ENCODE results near the gene DPF3.

DPF3 gene

GRCh38 chr14:72810201-72810600, 83.7 kb downstream of the DPF3 start:
- Histone ChIP-seq H3K4me3 (ENCODE audit: insufficient read length, low read depth) (no peak overlapping the region), H3K36me3 (ENCODE audit: insufficient read depth, insufficient read length, low read length) (no peaks in the 10 kb centered on the region), H3K27me3 (ENCODE audit: insufficient read depth, insufficient read length) (no peaks in the 10 kb centered on the region), H3K4me1 (ENCODE audit: insufficient read depth, insufficient read length) (no peaks in the 10 kb centered on the region), H3K9me3 (ENCODE audit: insufficient read depth, low read length) (no peaks in the 10 kb centered on the region), H3K9ac (ENCODE audit: insufficient read length, low read depth) (no peak overlapping the region)
- no peak for TF ChIP-seq ZNF274 (IDR thresholded peaks at IDR 0.05; ENCODE audit: low read depth, low read length)
- TF ChIP-seq YY1 (IDR thresholded peaks at IDR 0.05; ENCODE audit: insufficient read depth, insufficient read length): no peak
- no peak for TF ChIP-seq SUZ12 (IDR thresholded peaks at IDR 0.05; ENCODE audit: extremely low read depth, insufficient read depth, insufficient read length)
- no peak for DNase-seq (ENCODE audit: low read depth, low spot score)

GRCh38 chr14:72809063-72809462, 84.8 kb downstream of the DPF3 start:
- DNase-seq (ENCODE audit: low read depth, low spot score): no peak
- H3K27me3 ChIP-seq (ENCODE audit: insufficient read depth, insufficient read length): no peaks in the 10 kb centered on the region
- no peaks in the 10 kb centered on the region for H3K4me1 ChIP-seq (ENCODE audit: insufficient read depth, insufficient read length)

GRCh38 chr14:72808564-72808963, 85.3 kb downstream of the DPF3 start:
- Histone ChIP-seq H3K27me3 (ENCODE audit: insufficient read depth, insufficient read length) (no peaks in the 10 kb centered on the region), H3K9me3 (ENCODE audit: insufficient read depth, low read length) (no peaks in the 10 kb centered on the region), H3K4me3 (ENCODE audit: insufficient read length, low read depth) (no peak overlapping the region), H3K36me3 (ENCODE audit: insufficient read depth, insufficient read length, low read length) (no peaks in the 10 kb centered on the region), H3K9ac (ENCODE audit: insufficient read length, low read depth) (no peak overlapping the region), H3K4me1 (ENCODE audit: insufficient read depth, insufficient read length) (no peaks in the 10 kb centered on the region)
- TF ChIP-seq SUZ12 (IDR thresholded peaks at IDR 0.05; ENCODE audit: extremely low read depth, insufficient read depth, insufficient read length) (no peak), ZNF274 (IDR thresholded peaks at IDR 0.05; ENCODE audit: low read depth, low read length) (no peak), YY1 (IDR thresholded peaks at IDR 0.05; ENCODE audit: insufficient read depth, insufficient read length) (no peak)
- DNase-seq (ENCODE audit: low read depth, low spot score): no peak

More at GRCh38 chr14:72809063-72809462, 84.8 kb downstream of the DPF3 start:
- Histone ChIP-seq H3K36me3 (ENCODE audit: insufficient read depth, insufficient read length, low read length) (no peaks in the 10 kb centered on the region), H3K4me3 (ENCODE audit: insufficient read length, low read depth) (no peak overlapping the region), H3K9ac (ENCODE audit: insufficient read length, low read depth) (no peak overlapping the region), H3K9me3 (ENCODE audit: insufficient read depth, low read length) (no peaks in the 10 kb centered on the region)
- TF ChIP-seq ZNF274 (IDR thresholded peaks at IDR 0.05; ENCODE audit: low read depth, low read length): no peak
- TF ChIP-seq YY1 (IDR thresholded peaks at IDR 0.05; ENCODE audit: insufficient read depth, insufficient read length): no peak
- TF ChIP-seq SUZ12 (IDR thresholded peaks at IDR 0.05; ENCODE audit: extremely low read depth, insufficient read depth, insufficient read length): no peak

GRCh38 chr14:72802588-72802946, 91.3 kb downstream of the DPF3 start:
- TF ChIP-seq YY1 (IDR thresholded peaks at IDR 0.05; ENCODE audit: insufficient read depth, insufficient read length): no peak
- TF ChIP-seq ZNF274 (IDR thresholded peaks at IDR 0.05; ENCODE audit: low read depth, low read length): no peak
- no peak for TF ChIP-seq SUZ12 (IDR thresholded peaks at IDR 0.05; ENCODE audit: extremely low read depth, insufficient read depth, insufficient read length)
- Histone ChIP-seq H3K36me3 (ENCODE audit: insufficient read depth, insufficient read length, low read length) (no peaks in the 10 kb centered on the region), H3K27me3 (ENCODE audit: insufficient read depth, insufficient read length) (no peaks in the 10 kb centered on the region), H3K9me3 (ENCODE audit: insufficient read depth, low read length) (no peaks in the 10 kb centered on the region), H3K4me3 (ENCODE audit: insufficient read length, low read depth) (no peak overlapping the region), H3K9ac (ENCODE audit: insufficient read length, low read depth) (no peak overlapping the region), H3K4me1 (ENCODE audit: insufficient read depth, insufficient read length) (peaks cover 2% of the 10 kb centered on the region)
- no peak for DNase-seq (ENCODE audit: low read depth, low spot score)

- H3K27me3 ChIP-seq (ENCODE audit: insufficient read depth, insufficient read length): no peaks in the 10 kb centered on the region
- peaks cover 2% of the 10 kb centered on the region for H3K4me1 ChIP-seq (ENCODE audit: insufficient read depth, insufficient read length)
- H3K4me3 ChIP-seq (ENCODE audit: insufficient read length, low read depth): no peak overlapping the region
- H3K9ac ChIP-seq (ENCODE audit: insufficient read length, low read depth): no peak overlapping the region
- H3K9me3 ChIP-seq (ENCODE audit: insufficient read depth, low read length): no peaks in the 10 kb centered on the region
- TF ChIP-seq YY1 (IDR thresholded peaks at IDR 0.05; ENCODE audit: insufficient read depth, insufficient read length): no peak
- TF ChIP-seq SUZ12 (IDR thresholded peaks at IDR 0.05; ENCODE audit: extremely low read depth, insufficient read depth, insufficient read length): no peak
- TF ChIP-seq ZNF274 (IDR thresholded peaks at IDR 0.05; ENCODE audit: low read depth, low read length): no peak
- H3K36me3 ChIP-seq (ENCODE audit: insufficient read depth, insufficient read length, low read length): no peaks in the 10 kb centered on the region
- DNase-seq (ENCODE audit: low read depth, low spot score): no peak
Observed at GRCh38 chr14:72801836-72802587, 91.9 kb downstream of the DPF3 start.

GRCh38 chr14:72801381-72801812, 92.5 kb downstream of the DPF3 start:
- Histone ChIP-seq H3K27me3 (ENCODE audit: insufficient read depth, insufficient read length) (no peaks in the 10 kb centered on the region), H3K4me3 (ENCODE audit: insufficient read length, low read depth) (no peak overlapping the region), H3K4me1 (ENCODE audit: insufficient read depth, insufficient read length) (peaks cover 2% of the 10 kb centered on the region), H3K36me3 (ENCODE audit: insufficient read depth, insufficient read length, low read length) (no peaks in the 10 kb centered on the region), H3K9ac (ENCODE audit: insufficient read length, low read depth) (no peak overlapping the region), H3K9me3 (ENCODE audit: insufficient read depth, low read length) (no peaks in the 10 kb centered on the region)
- TF ChIP-seq YY1 (IDR thresholded peaks at IDR 0.05; ENCODE audit: insufficient read depth, insufficient read length) (no peak), SUZ12 (IDR thresholded peaks at IDR 0.05; ENCODE audit: extremely low read depth, insufficient read depth, insufficient read length) (no peak)
- DNase-seq (ENCODE audit: low read depth, low spot score): no peak

GRCh38 chr14:72800848-72801370, 93.0 kb downstream of the DPF3 start:
- no peak overlapping the region for H3K9ac ChIP-seq (ENCODE audit: insufficient read length, low read depth)
- no peaks in the 10 kb centered on the region for H3K36me3 ChIP-seq (ENCODE audit: insufficient read depth, insufficient read length, low read length)
- TF ChIP-seq SUZ12 (IDR thresholded peaks at IDR 0.05; ENCODE audit: extremely low read depth, insufficient read depth, insufficient read length) (no peak), ZNF274 (IDR thresholded peaks at IDR 0.05; ENCODE audit: low read depth, low read length) (no peak), YY1 (IDR thresholded peaks at IDR 0.05; ENCODE audit: insufficient read depth, insufficient read length) (no peak)
- no peaks in the 10 kb centered on the region for H3K9me3 ChIP-seq (ENCODE audit: insufficient read depth, low read length)
- H3K27me3 ChIP-seq (ENCODE audit: insufficient read depth, insufficient read length): no peaks in the 10 kb centered on the region
- no peak overlapping the region for H3K4me3 ChIP-seq (ENCODE audit: insufficient read length, low read depth)
- H3K4me1 ChIP-seq (ENCODE audit: insufficient read depth, insufficient read length): peaks cover 2% of the 10 kb centered on the region
- DNase-seq (ENCODE audit: low read depth, low spot score): no peak
